ENCODE results near the gene ARFGAP1.

The ARFGAP1 gene

DNA sequence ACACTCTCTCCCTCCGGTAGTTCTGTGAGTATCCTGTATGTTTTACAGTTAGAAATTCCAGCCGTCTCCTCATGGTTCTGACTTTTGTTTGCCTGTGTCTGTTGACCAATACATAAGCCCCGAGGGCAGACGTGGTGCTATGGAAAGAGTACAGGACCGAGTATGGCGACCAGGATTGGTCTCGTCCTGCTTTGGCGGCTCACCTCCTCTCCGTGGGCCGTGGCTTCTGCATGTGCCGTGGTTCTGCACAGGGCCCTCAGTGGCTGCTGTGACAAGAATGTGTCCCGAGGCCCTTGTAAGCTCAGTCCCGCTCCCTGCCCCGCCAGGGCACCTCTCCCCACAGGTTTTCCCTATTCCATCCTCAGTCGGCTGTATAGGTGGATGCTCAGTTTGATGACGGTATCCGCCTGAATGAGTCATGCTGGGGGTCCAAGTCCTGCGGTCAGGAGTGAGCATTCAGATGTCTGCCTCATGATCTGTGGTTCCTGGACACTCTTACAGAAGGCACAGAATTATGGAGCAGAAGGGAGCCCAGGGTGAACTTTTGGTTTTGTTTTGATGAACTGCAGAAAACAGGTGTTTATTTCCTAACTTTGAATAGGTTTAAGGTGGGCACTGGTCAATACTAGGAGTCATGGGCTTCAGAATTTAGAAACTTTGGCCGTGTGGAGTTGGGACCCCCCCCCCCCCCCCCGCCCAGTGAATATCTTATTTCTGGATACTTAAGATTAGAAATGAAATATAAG, 1.2 kb downstream of the ARFGAP1 start:
- in situ Hi-C loops (cut with MboI; ENCODE audit: low pct_unique_long_range_greater_than_20kb, low sequenced_read_pairs), result no loop called here
- DNase-seq, result no peak

DNA sequence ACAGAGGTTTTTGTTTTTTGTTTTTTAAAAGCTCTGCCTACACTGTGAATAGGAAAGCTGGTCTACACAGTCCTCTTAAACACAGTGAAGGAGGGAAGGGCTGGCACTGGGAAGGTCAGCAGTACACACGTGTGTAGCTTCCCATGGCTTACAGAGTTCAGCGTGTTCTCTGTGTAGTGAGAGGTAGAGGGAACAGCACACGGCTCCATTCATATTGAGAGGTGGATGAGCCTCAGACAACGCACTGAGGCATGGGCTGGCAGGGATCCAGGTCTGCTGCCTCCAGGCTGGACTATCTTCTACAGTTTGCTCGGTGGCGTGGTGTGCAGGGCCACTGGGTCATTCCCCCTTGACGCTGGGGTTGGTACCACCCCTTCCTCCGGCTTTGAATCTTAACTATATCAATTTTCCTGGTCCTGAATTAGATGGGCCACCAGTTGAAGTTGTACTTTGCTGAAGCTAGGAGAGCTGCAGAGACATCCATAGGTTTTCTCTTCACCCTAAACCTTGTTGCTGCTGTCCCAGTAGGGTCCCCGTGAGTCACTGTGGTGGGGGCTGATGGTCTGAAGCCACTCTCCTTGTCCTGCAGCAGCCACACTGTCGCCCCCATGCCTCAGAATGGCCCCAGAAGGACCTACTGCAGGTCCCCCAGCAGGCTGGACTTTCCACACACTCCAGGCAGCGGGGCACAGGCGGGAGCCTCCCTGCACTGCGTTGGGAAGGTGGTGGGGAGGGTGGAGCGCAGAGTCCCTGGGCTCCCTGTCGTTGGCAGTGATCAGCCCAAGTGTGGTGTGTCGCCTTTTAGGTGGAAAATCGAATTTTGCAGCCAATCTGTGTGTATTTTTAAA, 2.0 kb downstream of the ARFGAP1 start:
- in situ Hi-C loops (cut with MboI; ENCODE audit: low pct_unique_long_range_greater_than_20kb, low sequenced_read_pairs), result no loop called here
- no peak for DNase-seq

DNA sequence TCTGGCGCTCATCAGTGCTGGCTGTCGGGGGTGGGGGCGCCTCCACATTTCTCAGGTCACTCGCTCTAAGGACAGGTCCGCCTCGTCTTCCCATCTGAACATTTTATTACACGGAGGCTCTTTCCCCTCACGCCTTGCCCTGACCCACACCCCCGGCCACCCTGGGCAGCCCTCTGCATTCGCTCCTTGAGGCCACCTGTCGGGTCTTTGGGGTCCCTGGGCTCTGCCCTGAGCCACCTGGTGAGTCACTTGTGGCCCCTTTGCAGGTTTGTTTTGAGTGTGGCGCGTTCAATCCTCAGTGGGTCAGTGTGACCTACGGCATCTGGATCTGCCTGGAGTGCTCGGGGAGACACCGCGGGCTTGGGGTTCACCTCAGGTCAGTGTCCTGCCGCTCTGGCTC, 3.2 kb downstream of the ARFGAP1 start:
- in situ Hi-C loops (cut with MboI; ENCODE audit: low pct_unique_long_range_greater_than_20kb, low sequenced_read_pairs), result no loop called here

DNA sequence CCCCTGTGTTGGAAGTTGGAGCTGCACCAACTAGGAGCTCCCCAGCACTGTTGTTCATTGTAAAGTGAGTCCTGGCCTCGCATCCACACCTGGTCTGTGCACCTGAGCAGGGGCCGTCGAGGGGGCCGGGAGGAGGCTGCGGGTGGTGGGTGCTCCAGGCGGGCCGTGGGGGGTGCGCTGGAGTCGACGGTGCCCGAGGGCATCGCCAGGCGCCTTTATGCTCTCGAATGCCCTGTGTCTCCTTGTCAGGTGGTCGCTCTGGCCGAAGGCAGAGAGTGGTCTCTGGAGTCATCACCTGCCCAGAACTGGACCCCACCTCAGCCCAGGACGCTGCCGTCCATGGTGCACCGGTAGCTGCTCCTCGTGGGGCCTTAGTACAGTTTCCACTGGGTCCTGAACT, 4.3 kb downstream of the ARFGAP1 start:
- no peak for DNase-seq
- in situ Hi-C loops (cut with MboI; ENCODE audit: low pct_unique_long_range_greater_than_20kb, low sequenced_read_pairs), result no loop called here

More for the DNA sequence above, 3.2 kb downstream of the ARFGAP1 start:
- no peak for DNase-seq

DNA sequence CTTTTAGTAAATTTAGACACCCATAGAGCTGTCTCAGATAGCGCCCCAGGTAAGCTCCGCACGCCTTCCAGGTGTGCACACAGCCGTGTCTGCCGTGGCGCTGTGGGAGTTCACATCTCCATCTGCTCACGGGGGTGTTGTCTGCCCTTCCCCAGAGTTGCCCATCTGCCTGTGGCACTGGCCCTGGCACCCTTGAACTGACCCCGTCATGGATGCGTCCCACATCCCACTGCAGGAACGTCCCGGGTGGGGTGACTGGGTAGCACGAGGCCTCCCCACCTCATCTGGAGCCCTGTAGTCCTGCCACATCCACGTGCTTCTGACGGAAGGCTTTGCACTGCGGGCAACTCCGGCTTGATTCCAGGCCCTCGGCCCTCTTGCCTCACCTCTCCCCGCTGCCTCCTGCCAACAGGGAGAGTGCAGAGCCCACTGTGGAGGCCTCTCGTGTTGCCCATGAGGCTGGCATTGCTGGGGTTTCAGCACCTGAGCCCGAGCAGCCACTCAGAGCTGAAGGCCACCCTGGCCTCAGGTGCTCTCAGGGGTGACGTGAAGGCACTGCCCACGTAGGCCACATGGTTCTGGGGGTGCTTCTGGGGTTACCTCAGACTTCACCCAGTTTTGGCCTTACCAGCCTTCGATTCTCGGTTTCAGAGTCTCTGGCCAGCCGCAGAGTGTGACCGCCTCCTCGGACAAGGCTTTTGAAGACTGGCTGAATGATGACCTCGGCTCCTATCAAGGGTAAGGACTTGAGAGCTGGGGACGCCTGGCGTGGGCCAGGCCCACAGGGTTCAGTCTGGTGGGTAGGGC, 5.1 kb downstream of the ARFGAP1 start:
- DNase-seq, result no peak
- in situ Hi-C loops (cut with MboI; ENCODE audit: low pct_unique_long_range_greater_than_20kb, low sequenced_read_pairs), result no loop called here

DNA sequence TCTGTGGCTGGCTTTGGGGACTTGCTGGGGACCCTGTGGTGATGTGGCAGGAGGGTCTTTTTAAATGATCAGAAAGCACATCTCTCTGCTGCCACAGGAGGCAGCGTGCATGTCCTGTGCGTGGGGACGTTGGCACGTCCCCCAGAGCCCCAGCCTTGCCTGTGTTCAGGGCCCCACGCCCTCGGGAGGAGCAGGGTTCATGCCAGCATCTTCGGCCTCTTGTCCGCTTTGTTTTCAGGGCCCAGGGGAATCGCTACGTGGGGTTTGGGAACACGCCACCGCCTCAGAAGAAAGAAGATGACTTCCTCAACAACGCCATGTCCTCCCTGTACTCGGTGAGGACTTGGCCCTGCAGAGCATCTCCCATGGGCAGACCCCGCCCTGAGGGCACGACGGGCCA, 6.0 kb downstream of the ARFGAP1 start:
- in situ Hi-C loops (cut with MboI; ENCODE audit: low pct_unique_long_range_greater_than_20kb, low sequenced_read_pairs), result no loop called here
- DNase-seq, result no peak

DNA sequence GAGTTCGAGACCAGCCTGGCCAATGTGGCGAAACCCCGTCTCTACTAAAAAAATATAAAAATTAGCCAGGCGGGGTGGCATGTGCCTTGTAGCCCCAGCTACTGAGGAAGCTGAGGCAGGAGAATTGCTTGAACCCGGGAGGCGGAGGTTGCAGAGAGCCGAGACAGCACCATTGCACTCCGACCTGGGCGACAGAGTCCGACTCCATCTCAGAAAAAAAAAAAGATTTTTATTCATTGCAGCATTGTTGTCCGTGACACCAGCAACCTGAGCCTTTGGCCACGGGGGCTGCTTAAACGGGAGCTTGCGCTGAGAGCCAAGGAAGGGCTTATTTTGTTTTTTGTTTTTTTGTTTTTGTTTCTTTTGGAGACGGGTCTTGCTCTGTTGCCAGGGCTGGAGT, 7.3 kb downstream of the ARFGAP1 start:
- DNase-seq, result no peak
- in situ Hi-C loops (cut with MboI; ENCODE audit: low pct_unique_long_range_greater_than_20kb, low sequenced_read_pairs), result no loop called here

DNA sequence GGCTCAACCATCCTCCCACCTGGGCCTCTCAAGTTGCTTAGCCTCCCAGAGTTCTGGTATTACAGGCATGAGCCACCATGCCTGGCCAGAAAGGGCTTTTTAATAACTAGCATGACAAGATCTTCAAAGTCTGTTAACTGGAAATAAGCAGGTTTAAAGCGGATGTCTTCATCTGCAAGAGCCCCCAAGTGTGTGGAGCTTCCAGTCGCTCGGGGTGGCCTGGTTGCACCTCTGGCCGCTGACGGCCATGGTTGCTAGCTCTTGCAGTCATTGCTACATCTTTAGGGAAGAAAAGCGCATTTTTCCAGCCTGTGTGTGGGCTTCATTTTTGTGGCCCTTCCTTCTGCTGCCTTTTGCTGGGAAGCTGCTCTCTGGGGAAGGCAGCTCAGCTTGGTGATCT, 7.8 kb downstream of the ARFGAP1 start:
- in situ Hi-C loops (cut with MboI; ENCODE audit: low pct_unique_long_range_greater_than_20kb, low sequenced_read_pairs), result no loop called here
- DNase-seq, result no peak

DNA sequence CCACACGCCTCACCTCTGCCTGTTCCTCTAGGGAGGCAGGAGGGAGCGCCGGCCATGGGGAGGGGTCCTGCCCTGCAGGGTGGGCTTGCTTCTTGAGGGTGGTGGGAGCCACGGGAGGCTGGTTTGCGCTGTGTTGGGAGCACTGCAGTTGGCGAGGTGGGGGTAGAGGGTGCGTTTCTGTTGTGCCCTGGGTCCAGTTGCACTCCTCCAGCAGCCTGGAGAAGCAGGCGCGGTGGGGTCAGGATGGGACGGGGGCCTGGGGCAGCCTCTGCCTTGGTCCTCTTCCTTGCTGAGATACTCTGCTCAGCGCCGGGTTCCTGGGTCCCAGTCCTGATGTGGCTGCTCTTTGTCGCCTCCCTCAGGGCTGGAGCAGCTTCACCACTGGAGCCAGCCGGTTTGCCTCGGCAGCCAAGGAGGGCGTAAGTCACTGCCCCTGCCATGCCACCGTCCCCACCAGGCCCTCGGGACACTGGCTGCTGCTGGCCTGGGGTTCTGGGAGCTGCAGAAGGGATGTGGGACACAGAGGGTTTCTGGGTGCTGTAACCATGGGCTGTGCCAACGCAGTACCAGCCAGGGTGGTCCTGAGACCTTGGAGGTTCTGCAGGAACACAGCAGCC, 8.4 kb downstream of the ARFGAP1 start:
- in situ Hi-C loops (cut with MboI; ENCODE audit: low pct_unique_long_range_greater_than_20kb, low sequenced_read_pairs), result no loop called here

DNA sequence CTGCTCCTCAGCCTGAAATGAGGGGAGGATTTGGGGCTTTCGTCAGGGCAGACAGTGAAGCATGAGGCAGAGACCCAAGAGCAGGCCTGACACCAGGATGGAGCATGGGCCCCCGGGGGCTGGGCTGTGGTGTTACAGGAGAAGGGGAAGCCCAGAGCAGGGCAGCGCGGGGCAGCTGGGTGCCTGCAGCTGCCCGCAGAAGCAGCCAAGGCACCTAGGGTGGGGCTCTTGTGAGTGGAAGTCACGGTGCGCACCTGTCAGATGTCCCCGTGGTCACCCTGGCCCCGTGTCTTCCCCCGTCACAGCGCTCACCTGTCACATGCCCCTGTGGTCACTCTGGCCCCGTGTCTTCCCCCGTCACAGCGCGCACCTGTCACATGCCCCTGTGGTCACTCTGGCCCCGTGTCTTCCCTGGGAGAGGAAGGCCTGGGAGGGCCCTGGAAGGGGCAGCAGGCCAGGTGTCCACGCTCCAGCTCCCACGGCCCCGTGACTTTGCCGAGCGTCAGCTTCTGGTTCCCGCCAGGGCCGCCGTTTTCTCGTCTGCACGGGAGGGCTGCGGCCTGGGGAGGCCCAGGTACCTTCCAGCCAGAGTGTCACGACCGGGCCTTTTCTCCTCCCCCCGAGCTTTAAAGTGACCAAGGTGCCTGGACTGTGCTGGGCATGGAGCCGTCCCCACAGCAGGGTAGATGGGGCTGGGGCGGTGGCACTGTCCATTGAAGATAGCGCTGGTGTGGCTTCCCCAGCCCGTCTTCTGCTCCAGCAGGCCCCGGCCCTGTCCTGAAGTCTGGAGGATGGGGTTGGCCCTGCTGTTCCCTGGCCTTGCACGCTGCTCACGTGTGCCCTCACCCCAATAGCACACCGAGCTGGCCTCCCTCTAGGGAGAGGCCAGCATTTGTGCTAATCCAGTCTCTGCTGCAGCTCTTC, 9.4 kb downstream of the ARFGAP1 start:
- no peak for DNase-seq
- in situ Hi-C loops (cut with MboI; ENCODE audit: low pct_unique_long_range_greater_than_20kb, low sequenced_read_pairs), result no loop called here

More for the DNA sequence above, 8.4 kb downstream of the ARFGAP1 start:
- DNase-seq, result no peak

DNA sequence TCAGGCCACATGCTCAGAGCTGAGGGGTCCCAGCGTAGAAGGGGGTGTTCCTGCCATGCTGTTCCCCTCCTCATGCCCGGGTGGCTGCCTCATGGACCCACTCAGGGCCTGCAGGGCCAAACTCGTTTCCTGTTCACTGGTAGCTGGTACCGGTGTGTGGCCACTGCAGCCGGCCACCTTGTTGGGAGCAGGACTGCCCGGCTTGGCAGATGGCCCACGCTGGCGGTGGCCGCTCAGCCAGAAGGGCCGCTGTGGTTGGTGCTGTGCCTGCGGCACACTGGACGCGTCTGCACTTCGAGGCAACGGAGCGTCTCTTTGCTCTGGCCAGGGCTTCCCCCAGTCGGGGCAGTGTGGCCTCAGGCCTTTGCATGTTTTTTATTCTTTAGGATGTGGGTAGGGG, 10.3 kb downstream of the ARFGAP1 start:
- DNase-seq, result no peak
- in situ Hi-C loops (cut with MboI; ENCODE audit: low pct_unique_long_range_greater_than_20kb, low sequenced_read_pairs), result no loop called here

DNA sequence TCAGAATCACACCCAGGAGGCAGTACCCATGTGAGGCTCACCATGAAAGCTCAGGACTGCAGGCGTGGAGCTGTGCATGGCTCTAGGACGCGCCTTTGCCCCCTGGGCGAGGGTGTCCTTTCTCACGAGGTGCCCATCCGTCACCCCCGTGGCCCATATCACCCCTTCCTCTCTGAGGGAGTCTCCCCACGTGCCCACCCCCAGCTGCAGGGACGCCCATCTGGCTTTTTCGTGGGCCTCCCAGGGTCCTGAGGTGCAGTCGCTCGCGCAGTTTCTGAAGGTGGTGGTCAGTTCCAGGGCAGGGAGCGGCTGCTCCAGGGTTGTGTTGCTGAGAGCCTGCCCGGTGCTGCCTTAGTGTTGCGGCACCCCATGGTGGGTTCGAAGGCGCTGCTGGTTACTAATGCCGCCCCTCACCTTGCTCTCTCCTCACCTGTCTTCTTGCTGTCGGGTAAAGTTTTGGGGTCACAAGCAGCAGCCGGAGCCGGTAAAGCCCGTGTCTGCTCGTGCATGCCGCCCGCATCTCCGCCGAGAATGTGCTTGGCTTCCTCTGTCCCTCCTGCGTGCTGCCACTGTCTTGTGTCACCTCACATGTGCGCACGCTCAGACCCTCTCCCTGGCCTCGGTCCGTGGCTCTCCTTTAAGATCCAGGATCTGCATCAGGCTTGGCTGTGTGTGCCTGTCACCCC, 10.9 kb downstream of the ARFGAP1 start:
- in situ Hi-C loops (cut with MboI; ENCODE audit: low pct_unique_long_range_greater_than_20kb, low sequenced_read_pairs), result no loop called here

DNA sequence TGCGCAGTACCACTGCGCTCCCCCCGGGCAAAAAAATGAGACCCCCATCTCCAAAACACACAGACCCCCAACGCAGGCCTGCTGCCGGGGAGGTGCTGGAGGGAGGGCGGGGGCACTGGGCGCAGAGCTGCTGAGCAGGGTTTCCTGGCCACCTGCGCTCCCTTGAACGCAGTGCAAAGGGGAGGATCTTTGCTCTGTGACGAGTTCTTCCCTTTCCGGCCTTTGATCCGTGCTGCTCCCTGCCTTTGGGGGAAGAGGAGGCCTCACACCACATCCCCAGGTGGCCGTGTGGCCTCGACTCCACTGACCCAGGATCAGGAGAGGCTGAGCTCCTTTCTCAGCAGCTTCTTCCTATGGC, 11.4 kb downstream of the ARFGAP1 start:
- DNase-seq, result no peak

More for the DNA sequence above, 10.9 kb downstream of the ARFGAP1 start:
- no peak for DNase-seq

DNA sequence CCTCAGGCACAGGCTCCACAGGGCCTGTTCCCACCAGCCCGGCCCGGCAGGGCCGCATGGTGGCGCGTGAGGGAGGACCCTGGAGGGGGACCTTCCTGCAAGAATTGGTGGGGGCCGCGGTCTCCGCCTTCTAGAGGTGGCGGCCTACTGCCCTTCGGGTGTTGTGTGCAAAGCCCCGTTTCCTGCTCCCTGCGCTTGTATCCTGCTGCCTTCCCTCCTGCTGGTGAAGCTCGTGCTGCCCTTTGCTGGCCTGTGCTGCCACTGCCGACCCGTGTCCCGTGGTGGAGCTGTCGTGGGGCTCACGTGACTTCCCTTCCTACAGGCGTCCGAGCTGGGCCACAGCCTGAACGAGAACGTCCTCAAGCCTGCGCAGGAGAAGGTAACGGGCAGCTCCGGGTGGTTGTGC, 11.9 kb downstream of the ARFGAP1 start:
- in situ Hi-C loops (cut with MboI; ENCODE audit: low pct_unique_long_range_greater_than_20kb, low sequenced_read_pairs), result no loop called here
- no peak for DNase-seq

More for the DNA sequence above, 11.4 kb downstream of the ARFGAP1 start:
- in situ Hi-C loops (cut with MboI; ENCODE audit: low pct_unique_long_range_greater_than_20kb, low sequenced_read_pairs), result no loop called here

DNA sequence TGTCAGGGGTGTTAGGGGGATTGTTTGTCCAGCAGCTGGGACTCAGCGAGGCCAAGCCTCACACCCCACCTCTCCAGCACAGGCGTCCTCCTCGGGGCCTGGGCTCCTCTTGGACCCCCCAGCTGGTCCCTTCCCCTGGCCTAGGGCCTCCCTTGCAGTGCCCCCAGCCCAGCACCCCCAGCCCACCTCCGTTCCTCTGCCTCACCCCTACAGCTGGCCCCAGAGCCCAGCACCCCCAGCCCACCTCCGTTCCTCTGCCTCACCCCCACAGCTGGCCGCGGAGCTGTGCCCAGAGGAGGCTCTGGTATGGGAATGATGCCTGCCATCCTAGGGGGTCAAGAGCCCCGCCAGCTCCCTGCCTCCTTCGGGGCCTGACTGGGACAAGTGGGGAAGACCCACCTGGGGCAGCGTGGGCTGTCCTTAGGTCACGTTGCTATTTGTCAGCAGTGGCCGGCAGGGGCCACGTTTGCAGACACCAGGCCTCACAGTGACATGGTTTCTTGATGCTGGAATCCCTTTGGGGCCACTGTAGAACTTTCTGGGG, 12.4 kb downstream of the ARFGAP1 start:
- DNase-seq, result no peak
- in situ Hi-C loops (cut with MboI; ENCODE audit: low pct_unique_long_range_greater_than_20kb, low sequenced_read_pairs), result no loop called here

DNA sequence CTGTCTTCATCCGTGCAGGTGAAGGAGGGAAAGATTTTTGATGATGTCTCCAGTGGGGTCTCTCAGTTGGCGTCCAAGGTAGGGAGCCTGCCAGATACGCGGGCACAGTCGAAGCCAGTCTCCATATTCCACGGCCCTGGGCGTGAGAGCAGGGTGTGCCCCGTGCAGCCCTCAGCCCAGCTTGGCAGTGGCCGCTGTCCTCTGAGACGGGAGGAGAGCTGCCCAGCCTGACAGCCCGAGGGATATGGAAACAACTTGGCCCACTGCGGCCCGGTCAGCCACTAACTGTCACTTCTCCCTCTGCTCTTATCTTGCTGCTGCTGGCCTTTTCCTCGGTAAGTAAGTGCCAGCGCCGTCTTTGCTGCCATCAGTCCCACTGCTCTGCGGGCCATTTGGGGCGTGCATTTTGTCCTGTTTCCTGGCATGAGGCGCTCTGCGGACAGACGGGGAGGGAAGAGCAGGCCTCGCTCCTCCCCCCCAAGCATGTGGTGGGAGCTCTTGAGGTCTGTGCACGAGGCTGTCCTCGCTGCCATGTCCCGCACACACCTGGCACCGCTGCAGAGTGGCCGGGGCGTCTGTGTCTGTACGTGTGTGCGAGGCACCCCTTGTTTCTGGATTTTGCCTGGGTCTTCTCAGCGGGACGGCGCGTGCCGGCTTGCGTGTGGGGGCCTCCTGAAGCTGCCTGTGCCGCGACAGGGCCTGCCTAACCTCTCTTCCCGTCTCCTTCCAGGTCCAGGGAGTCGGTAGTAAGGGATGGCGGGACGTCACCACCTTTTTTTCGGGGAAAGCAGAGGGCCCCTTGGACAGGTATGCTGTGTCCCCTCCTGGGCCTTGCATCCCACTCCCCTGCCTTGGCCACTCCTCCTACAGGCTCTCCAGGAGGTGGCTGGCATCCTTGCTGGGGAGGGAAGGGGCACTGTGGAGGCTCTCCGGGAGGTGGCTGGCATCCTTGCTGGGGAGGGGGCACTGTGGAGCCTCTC, 13.3 kb downstream of the ARFGAP1 start:
- in situ Hi-C loops (cut with MboI; ENCODE audit: low pct_unique_long_range_greater_than_20kb, low sequenced_read_pairs), result no loop called here
- no peak for DNase-seq
